Transverse colon (tissue), 4 donors: ENCODE measurements around the gene DOCK8.

Source experiments
- CTCF ChIP-seq, 5 experiments: fragments of 200-600 bp in 3 of 5; fragments of 450-650 bp in 2 of 5; sonication (generic) in 3 of 5; IDR thresholded peaks; 1 replicate in 2 of 5; 2 replicates in 3 of 5; pipeline ENCODE4 v1.5.1; 2016 to 2017; ENCODE audit warnings: antibody characterized with exemption in 5 of 5, inconsistent platforms in 3 of 5, mild to moderate bottlenecking in 2 of 5, moderate library complexity in 1 of 5
- POLR2AphosphoS5 ChIP-seq, 3 donors: sonication (generic); formaldehyde crosslinking; IDR thresholded peaks; one replicate each; pipeline ENCODE4 v1.6.1; 2016; ENCODE audit warnings: antibody characterized with exemption in 3 of 3

- TF ChIP-seq CTCF (IDR thresholded peaks at IDR 0.05) (no peak), POLR2AphosphoS5 (IDR thresholded peaks at IDR 0.05) (no peak)
Measured at GRCh38 chr9:431701-432100, 217.0 kb downstream of the DOCK8 start.
